Hematopoietic multipotent progenitor cell treated with erythropoietin and hydrocortisone succinate and interleukin-3 and kit ligand, for 8 days (in vitro differentiated cells): ENCODE data around the gene FARS2.
"Not testable (repeated sequence)": the region's sequence is repeated elsewhere in the genome, so short reads cannot be mapped to it uniquely, and the experiment has no call there.

ENCODE experiments used
- DNase-seq: peaks from one replicate; pipeline ENCODE4 v3.0.0-alpha.2; 2015

Gene FARS2

DNA sequence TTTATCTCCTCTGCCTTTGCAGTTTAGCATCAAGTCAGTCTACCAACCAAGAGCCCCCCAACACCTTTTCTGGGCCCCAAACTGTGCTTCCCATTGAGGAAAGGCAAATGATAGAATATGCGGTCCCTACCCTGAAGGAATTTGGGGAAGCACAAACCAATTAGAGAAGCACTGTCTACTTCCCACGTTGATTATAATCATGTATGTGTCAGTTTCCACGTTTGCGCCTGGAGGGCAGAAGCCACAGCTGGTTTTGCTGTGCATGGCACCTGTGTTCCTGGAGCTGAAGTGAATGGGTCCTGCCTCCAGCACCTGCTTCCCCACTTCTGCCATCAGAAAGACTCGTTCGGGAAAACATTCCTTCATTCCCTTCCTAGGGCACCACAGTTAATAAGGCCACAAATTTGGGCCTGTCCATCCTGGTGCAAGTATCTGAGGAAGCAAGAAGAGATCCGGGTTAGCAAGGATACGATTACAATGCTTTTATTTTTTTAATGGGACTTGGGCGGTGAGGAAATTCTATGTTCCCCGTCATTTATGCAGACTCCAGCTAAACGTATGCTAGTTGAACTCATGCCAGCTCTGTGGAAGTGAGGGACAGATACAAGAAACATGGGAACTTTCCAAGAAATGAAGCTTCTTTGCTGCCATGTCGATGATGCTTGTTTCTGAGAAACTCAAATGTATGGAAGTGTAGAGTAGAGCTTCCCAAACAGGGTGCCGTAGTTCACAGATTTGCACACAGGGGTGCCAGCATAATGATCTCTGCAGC, 411.9 kb downstream of the FARS2 start:
- no peak for DNase-seq

DNA sequence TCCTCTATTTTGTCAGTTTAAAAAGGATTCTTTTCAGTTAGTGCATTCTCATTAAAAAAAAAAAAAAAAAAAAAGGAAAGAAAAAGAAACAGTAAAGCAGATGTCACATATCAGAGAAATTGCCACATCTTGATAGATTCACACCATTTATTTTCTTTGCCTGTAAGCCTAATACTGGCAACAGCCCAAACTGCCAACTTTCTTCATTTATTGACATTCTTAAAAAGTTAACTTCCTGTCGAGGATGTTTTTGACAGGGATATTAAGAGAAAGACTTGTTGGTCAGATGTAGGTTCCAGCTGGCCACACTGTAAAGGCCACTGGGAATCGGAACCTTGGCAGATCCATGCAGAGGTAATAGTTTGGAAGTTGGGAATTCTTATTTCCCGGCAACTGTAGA, 412.8 kb downstream of the FARS2 start:
- DNase-seq = no peak

DNA sequence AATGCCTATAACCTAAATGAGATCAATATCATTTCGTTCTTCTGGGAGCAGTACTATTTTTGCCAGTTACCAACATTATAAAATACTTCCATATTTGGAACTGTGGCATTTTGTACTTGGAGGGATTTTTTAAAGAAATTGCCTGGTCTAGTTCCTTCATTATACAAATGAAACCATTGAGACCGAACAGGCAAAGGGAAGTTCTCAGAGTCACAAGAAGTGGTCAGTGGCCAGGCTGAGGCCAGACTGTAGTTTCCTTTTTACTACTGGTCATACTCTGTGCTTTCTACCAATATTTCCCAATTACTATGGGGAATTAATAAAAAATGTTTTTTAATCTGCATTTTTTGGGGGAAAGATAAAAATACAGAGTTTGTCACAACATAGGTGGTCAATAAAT, 413.4 kb downstream of the FARS2 start:
- DNase-seq = no peak

DNA sequence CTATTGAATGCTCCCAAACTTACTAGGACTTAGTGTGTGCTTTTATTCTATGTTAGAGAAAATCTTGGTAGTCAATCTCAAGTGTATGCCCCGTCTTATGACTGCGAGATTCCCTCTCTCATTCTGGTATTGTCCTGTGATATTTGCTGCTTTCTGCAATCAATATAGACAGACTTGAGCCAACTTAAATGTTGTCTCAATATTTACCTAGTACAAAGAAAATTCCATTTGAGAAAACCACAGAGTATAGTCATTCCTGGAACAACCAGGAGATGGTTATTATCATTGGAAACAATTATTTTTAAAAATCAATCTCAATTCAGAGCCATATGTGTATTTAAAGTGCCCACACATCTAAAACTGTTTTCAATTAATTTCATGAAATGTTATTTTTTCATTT, 415.4 kb downstream of the FARS2 start:
- no peak for DNase-seq

DNA sequence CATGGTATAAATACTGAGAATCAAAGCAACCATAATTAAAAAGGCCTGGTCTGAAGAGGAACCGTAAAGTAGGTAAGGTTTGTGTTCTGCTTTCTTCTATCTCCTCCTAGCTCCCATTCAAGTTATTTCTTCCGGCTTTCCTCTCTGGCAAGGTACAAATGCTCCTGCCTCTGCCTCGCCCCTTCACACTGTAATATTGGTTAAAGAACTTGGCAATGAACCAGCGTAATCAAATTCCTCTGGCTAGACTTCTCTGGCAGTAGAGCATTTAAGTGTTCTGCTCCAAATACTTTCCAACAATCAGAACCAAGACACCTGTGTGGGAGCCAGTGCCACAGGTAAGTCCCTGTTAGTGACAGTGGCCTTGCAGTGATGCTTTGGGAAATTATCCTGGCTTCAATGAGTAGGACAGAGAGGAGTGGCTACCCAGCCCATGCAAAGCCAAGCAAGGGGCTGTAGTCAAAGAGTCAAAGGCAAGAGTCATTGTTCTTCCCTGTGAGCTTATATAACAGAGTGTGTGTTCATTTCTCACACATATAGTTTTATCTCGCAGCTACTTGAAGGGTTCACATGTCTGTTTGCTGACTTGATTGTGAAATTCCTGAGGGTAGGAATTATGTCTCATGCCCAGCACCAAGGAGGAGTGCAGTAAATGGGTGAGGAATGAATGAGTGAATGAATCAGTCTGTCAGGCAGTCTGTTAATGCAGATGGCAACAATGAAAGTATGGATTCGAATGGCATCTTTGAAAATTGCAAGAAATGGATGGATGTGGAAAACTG, 416.1 kb downstream of the FARS2 start:
- DNase-seq = no peak

DNA sequence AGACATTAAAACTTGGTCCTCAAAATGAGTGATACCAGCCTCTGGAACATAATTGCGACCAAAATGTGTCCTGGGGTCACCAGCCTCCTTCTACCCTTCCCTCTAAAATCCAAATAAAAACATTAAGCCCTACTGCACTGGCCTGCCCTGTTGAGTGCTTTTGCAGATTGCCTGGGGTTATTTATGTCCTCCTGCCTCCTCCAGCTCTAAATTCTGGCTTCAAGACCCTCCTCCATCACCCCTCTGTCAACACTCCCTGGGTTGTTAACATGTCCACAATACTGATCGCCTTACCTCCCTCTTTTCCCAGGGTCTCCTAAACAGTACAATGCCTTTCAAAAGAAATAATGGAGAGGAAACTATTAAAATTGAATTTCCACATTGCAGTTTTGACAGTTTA, 418.0 kb downstream of the FARS2 start:
- DNase-seq = no peak

DNA sequence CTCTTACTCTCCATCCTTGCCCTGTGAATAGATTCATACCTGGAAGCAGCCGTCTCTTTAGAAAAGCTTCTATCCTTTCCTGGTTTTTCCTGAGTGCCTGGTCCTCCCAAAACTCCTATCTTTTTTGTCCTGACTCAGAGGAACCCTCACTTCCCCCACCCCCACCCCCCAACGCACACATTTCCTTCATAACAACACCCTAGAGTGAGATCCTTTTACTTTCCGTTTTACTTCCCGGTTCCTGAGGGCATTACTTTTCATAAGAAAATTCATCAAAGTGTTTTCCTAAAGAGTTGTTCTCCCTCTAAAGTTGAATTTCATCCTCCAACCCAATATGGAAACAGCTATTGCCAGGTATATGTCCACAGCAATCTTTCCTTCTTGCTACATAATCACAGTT, 418.4 kb downstream of the FARS2 start:
- no peak for DNase-seq

DNA sequence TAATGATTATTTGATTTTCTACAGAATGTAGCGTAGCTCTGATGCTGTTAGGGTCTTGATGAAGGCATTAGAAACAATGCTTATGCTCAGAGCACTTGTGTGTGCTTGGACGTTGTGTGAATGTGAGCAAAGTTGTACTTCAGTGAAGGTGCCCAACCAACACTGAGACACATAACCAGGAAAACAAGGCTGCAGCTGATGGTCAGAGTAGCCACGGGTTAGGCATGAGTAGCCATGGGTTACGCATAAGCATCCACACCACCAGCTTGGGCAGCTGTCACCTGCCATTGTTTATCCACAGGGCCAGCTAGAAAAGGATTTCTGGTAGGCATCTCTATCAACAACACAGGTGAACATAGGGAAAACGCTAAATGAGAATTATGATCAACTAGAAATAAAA, 418.8 kb downstream of the FARS2 start:
- DNase-seq = no peak

DNA sequence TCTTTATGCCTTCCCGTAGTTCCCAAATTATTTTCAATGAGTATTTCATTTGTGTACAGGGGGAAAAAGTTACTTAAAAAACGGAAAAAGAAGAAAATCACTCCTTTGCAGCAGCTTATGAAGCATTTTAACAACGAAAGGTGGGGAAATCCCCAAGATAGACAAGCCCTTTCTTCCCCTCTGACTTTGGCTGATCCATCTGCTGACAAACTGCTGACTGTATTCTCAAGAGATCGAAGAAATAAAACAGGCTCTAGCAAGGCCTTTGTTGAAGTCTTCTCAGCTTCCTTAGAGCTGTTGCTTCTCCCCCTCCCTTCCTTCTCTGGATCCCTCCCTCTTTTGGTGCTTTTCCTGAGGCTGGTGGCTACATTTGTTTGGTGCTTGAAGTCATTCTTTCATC, 420.2 kb downstream of the FARS2 start:
- no peak for DNase-seq

DNA sequence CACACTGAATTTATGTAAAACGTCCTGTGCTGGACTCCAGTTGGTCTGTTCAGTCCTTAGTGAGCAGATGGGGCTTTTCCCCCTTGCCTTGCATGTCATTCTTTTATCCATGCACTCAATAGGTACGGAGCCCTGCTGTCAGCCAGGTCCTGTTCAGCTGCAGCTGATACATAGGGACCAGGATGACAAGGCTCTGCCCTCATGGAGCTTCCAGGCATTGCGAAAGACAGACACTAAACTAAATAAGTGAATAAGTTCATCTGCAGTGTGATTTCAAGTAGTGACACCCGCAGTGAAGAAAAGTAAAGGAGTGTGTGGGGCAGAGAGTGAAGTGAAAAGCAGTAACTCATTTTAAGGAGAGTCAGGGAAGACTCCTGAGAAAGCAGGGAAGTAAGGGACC, 421.2 kb downstream of the FARS2 start:
- no peak for DNase-seq

DNA sequence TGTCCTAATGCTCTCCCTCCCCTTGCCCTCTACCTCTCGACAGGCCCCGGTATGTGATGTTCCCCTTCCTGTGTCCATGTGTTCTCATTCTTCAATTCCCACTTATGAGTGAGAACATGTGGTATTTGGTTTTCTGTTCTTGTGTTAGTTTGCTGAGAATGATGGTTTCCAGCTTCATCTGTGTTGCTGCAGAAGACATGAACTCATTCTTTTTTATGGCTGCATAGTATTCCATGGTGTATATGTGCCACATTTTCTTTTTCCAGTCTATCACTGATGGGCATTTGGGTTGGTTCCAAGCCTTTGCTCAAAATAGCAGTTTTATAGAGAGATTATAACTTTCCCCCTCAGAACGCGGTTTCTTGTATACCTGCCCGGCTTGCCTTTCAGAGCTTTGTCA, 422.4 kb downstream of the FARS2 start:
- not testable (repeated sequence) for DNase-seq

DNA sequence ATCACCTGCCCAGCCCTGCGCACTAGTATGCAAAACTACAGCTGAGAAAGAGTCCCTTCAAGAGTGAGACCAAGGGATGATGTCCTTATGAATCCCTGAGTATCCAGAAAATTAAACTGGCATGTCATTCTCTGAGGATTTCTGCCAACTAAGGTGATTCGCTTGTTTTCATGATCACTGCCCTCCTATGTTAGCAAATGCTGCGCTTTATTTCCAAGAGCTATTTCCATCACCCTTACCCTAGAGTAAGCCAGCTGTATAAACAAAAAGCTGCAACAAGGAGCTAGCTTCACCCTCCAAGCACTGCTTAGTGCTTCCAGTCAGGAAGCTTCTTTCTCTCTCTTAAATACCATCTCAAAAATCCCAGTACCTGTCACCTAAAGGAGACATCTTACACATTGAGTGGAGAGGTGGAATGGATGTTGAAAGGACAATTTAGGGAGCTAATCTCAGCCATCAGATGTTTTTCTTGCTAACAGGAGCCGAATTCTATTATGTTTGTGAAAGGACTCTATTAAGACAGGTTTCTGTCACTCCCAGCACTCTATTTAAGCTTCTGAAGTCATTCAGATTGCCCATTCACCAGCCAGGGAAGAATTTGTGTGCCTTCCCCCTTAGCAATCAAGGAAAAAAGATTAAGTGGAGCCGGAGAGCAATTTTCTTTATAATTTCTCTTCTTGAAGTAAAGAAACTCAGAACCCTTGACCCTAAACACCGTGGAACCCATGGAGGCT, 423.2 kb downstream of the FARS2 start:
- no peak for DNase-seq

DNA sequence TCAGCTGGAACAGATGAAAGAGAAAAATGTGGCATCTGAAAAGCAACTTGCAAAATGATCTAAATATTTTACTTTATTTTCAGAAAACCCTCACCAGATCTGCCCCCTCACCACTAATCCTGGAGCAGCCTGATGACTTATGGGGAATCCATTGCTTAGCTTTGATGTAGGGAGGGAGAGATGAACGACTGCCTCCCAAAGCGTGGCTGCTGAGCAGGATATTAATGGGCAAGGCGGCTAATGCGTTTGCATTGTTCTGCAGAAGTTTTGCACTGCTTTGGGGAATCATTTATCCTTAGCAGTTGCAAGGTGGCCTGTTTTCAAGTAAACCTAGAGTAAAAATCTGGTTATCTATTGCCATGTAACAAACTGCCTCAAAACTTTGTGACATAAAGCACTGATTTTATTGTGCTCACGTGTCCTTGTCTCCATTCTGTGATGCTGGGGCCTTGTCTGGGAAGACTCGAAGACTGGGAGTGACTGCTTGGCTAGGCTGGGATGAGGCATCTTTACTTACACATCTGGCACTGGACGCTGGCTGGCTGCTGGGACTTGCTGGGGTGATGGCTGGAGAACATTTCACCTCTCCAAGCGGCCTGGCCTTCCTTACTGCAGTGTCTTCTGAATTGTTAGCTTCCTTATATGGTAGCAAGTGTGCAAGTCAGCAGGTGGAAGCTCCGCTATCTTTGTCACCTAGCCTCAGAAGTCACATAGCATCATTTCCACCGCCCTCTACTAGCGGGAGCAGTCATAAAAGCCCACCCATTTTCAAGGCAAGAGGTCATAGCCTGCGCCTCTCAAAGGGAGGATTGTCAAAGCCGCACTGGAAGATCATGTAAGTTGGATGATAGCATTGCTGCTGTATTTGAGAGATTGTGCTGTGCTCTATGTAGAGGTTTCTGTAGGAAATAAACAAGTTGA, 432.2 kb downstream of the FARS2 start:
- DNase-seq = no peak

DNA sequence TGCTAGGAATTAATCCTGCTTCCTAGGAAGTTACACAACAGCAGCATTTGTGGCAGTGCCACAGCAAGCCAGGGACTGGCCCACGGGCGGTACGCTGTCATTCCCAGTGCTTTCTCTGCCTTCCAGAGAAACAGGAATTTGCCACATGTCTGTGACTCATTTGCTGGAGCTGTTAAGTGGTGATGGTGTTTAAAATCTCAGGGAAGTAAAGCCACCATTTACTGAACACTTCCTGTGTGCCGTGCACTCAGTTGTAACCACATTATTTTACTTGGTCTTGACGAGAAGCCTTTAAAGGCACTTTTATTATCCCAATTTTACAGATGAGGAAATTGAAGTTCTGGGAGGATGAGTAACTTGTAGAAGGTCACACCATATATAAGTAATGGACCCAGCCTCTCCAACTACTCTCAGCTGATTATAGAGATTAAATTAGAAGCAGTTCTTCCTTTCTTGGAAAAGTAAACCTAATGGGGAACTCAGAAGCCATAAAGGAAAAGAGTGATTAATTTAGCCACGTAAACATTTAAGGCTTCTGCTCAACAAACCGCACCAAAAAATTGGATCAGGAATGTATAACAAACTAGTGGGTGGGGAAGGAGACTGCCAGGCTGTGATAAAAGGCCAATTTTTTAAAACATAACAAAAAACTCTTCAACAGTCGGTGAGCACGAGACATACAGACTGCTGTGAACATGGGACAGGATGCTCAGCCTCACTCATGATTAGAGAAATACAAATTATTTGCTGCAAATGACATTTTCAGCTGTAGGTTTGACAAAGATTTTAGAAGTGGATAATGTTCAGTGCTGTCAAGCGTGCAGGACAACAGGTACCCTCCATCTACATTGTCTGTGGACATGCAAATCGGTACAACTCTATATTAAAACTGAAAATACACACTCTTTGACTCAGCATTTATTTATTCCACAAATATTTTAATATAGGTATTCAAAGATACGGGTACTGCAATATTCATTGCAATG, 434.2 kb downstream of the FARS2 start:
- DNase-seq = no peak

DNA sequence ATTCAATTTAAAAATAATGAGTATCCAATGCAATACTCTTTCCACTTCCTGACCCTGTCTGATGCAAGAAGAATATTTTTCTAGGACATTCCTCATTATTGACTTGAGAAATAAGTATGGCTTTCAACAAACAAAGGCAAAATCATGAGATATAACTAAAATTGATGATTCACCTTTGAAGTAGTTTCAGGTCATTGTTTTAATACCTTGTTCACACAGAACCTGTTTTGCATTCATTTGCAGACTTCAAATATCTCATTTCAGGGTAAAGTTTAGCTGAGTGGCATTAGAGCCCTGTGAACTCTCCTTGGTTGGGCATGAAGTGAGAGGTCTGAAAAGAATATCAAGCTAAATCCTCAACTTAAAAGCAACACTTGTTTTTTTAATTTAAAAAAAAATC, 436.2 kb downstream of the FARS2 start:
- no peak for DNase-seq

DNA sequence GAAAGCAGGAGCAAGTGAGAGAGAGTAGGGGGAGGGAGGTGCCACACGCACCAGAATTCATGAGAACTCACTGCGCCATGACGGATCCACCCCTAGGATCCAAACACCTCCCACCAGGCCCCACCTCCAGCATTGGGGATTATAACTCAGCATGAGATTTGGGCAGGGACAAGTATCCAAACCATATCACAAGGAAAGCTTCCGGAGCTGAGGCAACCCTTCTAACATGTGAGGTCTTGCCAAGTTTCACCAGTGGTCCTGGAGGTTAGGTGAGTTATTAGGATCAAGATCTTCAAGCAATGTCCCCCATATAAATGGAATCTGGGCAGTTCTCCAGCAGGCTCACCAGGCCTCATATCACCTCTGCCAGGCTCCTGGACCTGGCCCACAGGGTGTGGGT, 437.0 kb downstream of the FARS2 start:
- peak; percentile 8 for DNase-seq

DNA sequence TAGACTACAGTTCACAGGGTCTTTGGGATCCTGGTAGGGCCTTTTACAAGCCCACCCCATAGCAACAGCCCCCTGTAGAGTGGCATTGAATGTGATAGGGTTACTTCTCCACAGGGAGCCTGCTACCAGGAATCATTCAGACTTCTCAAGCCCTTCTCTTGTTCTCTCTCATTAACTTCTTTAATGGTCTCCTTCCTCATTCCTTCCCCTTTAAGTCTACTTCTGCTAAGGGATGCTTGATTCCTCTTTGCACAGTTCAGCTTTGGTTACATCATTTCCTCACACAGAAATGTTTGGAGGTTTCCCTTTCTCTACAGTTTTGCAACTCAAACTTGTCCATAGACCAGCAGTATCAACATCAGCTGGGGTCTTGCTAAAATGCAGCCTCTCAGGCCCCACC, 437.8 kb downstream of the FARS2 start:
- DNase-seq = not testable (repeated sequence)

DNA sequence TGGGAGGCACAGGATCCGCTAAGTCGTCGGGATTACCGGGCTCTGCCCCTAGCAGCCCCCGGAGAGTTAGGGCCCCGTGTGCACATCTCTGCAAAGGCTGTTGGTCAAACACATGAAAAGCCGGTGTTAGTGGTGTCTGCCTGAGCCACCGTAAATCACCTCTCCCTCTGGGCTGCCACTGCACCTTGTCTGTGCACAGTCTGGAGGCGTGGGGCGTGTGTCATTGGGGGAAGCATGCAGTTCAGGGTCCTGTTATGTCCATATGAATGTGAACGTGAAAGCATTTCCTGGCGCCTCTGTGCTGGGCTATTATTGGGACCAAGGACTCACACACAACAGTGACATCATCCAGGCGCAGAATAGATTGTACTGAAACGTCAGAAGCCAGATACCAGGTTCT, 439.9 kb downstream of the FARS2 start:
- no peak for DNase-seq

DNA sequence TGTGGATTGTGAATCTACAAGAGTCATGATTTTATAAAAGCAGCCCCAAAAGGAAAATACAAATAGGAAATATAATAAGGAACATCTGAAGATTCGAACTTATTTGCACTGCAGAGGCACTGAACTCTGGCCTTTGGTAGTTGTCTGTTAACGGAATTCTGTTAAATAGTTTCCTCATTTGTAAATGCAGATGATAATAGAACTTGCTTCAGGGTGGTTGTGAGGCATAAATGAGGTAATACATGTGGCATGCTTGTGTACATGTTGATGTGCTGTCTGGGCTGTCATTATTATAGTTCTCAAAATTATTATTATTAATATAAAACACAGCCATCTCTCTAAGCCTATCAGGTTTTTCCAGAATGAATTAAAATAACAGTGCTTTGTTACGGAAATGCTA, 443.4 kb downstream of the FARS2 start:
- no peak for DNase-seq

DNA sequence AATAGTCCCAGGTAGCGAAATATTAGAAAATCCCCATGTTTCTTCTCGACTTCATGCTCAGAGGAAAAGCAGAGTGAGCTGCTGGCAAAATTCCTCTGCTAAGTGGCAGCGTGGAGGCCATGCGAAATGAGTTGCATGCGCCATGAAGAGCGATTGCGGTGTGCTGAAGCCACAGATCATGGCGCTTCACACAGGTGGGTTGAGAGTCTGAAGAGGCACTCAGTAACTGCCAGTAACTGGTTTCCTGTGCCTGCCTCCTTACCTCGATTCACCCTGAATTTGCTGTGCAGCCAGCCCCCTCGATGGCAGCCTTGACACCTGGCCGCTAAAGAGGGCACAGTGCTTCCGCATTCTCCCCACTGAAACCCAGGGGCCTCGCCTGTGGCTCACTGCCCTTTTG, 443.9 kb downstream of the FARS2 start:
- DNase-seq = no peak
